HG03060 (cell line): ENCODE measurements around the gene STK25.

Source experiments
- ATAC-seq: cut with Tn5 transposase; IDR thresholded peaks from one replicate; pipeline ENCODE4 v1.9.1; 2021; ENCODE audit warnings: low read depth, moderate number of reproducible peaks; ENCODE audit not compliant: unreplicated experiment

Gene STK25

DNA sequence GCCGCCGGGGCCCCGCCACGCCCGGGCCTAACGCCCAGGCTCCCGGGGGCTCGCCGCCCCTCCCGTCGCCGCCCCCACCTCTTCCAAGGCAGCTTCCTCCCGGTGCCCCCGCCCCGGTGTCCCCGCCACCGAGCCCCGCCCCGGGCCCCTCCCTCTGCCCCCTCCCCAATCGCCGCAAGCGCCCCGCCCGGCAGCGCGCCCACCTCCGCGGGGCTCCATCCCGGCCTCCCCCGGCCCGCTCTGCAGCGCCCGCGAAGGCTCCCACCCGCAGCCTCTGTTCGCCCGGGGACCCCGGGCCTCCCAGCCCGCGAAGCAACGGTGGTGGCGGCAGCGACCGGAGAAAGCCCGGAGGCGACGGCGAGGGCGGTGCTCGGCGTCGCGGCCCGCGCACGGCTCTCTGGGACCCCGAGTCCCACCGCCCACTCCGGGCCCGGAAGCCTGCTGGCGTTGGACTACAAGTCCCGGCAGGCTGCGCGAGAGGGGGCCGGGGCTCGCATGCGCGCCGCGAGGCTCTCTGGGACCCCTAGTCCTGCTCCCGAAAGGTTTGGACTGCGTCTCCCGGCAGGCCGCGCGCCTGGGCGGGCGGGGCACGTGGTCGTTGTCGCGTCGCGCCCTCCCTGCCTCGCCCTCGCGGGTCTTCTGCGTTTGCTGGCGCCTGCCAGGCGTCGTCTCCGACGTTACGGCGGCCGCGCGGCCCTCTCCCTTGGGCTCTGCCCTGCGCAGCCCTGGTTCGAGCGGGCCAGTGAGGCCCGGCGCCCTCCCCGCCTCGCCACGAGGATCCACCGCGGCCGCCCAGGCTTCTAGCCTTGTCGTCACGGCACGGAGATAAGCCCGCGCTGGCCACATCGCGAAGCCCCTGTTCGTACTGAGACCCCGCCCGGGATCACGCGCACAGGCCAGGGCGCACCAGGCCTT is at the start of gene STK25:
TSS of gene STK25 (minus strand) at position 345 of the 915 bp plus-strand sequence. CDS start 549 bp downstream, outside the sequence.
- ATAC-seq, result peak; percentile 74

DNA sequence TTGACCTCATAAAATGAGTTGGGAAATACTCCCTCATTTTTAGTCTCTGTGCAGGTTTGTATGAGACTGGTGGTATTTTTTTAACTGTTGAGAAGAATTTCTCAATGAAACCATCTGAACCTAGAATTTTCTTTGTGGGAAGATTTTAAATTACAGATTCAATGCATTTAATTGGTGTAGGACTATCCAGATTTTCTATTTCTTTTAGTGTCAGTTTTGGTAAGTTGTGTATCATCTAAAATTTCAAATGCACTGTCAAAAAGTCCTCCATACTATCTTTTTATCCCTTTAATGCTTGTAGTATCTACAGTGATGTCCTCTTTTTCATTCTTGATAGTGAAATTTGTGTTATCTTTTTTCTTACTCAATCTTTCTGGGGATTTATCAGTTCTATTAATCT is 48.4 kb upstream of the STK25 start:
- no peak for ATAC-seq

DNA sequence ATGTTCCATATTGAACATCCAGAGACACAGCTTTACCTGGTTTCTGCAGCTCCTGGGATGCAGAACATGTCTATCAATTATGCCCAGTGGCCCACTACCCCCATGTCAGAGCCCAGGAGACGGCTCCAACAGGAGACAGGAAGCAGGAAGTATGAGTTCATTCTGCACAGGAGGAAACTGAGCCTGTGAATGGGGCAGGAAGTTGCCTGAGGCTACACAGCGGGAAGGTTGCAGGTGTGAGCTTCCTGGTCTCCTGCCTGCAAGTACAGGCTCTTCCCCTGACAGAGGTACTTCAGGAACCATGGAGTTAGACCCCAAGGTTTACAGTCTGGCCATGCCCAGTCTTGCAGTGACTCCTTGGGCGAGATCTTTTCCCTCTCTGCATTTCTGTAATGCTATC is 47.3 kb upstream of the STK25 start:
- no peak for ATAC-seq

DNA sequence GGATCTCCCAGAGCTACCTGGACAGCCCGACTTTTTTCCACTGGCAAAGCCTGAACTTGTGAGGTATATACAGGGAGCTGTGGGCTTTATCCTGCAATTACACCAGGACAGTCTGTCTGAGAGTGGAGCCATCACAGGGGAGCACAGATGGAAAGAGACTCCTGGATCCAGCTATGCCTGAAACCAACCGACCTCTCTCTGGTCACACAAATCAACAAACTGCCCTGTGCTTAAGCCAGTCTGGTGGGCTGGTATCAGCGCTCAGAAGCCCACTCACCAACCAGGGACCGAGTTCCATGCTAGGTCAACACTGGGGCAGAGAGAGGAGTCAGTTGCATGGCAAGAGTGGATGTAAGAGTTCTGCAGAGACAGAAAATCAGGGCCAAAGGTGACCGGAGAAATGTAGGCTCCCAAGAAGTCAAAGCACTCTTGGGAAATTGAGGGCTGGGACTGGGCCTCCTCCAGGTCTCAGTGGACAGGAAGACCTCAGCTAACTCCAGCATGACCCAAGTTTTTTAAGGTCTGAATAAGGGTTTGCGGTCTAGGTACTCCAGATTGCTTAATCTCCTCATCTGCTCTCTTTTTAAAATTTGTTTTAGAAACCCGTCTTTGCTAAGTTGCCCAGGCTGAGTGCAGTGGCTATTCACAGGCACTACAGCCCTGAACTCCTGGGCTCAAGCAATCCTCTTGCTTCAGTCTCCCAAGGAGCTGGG is 46.4 kb upstream of the STK25 start:
- ATAC-seq, result no peak

DNA sequence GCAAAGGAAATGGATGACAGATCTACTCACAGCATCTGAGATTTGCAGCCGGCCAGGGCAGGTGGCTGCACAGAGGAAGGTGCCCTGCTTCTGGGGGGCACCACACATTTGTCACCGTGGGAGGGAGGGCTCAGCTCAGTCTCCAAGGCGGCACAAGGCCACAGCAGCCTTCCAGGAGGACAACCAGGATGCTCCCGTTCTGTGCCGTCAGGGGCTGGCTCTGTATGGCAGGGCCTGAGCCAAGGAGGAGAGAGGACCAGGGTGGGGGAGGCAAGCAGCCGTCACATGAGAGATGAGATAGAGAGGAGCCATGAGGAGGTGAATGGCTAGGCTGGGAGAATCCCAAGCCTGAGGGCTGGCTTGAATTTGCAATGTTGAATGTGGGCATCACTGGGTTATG is 45.6 kb upstream of the STK25 start:
- ATAC-seq, result no peak

DNA sequence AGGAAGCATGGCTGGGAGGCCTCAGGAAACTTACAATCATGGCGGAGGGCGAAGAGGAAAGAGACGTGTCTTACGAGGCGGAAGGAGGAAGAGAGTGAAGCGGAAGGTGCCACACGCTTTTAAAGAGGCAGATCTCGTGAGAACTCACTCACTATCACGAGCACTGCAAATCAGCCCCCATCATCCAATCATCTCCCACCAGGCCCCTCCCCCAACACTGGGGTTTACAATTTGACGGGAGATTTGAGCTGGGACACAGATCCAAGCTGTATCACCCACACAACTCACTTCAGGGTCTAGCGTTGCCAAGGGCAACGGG is 45.1 kb upstream of the STK25 start:
- no peak for ATAC-seq

DNA sequence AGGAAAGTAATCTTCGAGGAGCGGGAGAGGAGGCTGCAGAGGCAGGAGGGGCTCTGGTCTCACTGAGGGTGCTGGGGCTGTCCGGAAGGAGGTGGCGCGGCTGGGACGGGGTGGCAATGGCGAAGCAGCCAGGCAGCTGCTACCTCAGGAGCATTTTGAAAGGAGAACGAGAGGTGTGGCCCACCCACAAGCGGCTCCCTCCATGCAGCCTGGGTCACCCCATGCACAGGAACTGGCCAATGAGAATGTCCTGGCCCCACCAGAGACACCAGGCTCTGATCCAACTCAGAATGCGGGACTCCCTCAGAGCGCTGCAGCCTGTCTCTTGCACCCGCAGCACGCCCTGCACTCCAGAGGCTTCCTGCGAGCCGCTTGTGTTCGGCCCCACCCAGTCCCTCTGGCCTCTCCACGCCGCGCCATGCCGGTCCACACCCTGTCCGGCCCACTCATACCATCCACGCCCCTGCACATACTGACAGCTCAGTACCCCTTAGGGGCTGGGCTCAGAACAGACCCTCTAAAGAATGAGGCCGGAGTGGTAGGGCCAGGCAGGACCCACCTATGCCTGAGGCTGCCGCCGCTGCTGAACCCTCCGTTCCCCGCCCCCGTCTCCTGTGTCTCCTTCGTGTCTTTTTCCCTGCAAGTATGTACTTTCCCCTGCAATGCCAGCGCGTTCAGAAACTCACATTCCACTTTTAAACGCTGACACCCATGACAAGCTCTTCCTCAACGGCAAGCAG is 43.8 kb upstream of the STK25 start:
- no peak for ATAC-seq

DNA sequence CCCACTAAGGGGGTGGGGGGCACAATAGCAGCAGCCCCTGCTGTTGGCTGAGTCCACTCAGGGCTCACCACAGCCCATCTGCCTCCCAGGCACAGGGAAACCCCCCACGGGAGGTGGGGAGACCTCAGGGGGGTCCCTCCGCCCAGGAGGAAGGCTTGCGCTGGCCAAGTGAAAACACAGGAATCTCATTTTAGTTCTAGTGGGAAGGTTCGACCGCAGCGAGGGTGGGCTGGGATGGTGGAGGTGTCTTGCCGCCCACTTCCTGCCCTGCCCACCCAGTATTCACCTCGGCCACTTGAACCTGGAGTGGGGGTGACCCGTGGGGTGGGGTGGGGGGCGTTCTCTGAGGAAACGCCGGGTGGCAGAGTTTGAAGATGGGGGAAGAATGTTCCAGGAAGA is 43.2 kb upstream of the STK25 start:
- ATAC-seq, result no peak

DNA sequence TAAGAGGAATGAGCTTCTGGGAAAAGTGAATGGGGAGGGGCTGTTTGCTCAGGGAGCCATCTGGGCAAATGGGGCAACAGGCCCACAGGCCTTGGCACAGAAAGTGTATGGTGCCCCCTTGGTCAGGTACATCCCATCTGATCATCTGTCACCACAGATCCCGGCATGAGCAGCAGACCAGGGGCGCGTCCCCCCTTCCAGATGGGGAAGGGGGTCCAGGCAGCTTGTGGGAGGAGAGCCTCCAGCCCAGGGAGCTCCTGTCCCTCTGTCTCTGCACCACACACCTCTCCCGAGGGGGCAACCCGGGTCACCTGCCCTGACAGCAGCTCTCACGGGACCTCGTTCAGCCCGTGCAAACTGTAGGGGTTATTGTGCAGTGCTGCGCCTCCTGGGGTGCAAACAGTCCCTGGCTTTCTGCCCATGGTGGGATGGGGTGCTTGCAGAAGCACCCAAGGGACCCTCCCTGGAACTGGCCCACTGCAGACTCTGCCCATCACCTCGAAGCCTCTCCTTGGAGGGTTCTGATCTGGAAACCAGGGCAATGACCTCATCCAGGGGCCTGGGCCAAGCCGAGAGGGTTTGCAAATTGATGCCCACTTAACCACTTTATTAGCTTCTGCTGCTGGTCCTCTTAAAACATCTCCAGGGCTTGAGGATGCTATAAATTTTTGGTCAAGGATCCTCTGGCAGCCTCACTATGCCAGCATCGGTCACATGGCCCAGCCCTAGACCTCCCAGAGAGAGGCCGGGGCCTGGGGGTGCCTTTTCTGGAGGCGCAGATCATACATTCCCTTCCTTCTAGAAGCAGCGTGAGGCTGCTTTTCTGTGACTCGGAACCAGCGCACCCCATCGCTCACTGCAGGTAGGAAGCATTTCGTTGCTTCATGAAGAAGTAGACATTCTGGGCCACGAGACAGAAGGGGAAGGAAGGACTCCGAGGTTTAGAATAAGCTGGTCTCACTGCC is 42.5 kb upstream of the STK25 start:
- no peak for ATAC-seq

DNA sequence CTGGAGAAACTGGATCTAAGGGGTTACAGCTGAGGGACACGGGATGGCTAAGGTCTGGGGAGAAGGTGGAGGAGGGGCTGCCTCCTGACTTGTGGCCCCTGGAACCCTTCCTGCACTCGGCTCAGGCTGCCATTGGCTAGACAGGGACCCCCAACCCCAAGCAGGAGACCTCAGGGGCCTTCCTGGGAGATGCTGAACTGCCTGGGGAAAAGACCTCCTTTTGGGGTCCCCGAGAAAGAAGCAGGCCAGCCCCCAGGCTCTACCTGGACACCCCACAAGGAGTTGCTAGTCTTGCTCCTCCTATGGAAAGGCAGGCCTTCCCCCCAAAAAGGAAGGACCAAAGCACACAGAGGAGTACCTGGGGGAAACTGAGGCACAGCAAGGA is 40.1 kb upstream of the STK25 start:
- ATAC-seq, result no peak

DNA sequence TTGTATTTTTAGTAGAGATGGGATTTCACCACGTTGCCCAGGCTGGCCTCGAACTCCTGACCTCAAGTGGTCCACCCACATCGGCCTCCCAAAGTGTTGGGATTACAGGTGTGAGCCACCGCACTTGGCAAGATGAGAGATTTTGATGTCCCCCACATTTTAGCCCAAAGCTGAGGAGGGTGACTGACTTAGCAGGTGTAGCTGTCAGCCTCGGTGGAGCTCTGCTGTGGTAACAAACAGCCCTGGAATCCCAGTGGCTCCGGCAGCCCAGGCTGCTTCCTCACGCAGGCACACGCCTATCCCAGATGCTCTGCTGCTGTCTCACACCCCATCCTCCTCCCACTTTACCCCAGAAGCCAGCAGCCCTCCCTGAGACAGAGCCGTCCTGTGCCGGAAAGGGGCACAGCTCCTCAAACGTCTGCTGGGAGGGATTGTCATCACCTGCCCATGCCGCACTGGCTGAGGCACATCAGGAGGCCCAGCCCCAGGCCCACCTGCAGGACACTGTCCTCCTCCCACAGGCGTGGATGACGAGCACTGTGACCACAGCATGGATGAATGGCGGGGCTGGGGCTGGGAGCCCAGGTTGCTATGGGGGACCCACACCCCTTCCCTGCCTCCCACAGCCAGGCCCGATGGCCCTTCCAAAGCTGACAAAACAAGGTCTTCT is 39.5 kb upstream of the STK25 start:
- ATAC-seq, result no peak

DNA sequence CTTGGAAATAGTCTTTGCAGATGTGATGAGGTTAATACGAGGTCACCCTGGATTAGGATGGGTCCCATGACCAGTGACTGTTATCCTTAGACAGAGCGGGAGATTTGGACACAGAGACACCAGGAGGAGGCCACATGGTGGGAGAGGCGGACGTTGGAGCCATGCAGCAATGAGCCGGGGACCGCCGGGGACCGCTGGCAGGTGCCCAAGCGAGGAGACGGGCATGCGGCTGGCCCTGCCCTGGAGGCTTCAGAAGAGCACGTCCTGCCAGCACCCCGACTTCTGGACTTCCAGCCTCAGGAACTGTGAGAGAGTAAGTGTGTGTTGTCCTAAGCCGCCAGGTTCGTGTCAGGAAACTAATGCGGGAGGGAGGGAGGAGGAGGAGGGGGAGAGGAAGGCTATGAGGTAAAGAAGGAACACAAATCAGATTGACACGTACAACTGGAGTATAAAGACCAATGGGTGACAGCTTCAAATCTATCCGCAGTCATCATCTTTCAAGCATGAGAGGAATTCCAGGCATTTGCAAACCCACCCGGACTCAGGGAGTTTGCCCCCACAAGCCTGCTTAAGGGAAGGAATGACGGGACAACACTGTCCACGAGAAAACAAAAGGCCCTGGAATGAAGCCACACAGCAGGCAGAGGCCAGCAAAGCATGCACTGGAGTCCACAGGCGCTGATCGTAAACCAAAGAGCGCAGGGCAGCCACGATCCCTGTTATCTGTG is 38.6 kb upstream of the STK25 start:
- ATAC-seq, result no peak

DNA sequence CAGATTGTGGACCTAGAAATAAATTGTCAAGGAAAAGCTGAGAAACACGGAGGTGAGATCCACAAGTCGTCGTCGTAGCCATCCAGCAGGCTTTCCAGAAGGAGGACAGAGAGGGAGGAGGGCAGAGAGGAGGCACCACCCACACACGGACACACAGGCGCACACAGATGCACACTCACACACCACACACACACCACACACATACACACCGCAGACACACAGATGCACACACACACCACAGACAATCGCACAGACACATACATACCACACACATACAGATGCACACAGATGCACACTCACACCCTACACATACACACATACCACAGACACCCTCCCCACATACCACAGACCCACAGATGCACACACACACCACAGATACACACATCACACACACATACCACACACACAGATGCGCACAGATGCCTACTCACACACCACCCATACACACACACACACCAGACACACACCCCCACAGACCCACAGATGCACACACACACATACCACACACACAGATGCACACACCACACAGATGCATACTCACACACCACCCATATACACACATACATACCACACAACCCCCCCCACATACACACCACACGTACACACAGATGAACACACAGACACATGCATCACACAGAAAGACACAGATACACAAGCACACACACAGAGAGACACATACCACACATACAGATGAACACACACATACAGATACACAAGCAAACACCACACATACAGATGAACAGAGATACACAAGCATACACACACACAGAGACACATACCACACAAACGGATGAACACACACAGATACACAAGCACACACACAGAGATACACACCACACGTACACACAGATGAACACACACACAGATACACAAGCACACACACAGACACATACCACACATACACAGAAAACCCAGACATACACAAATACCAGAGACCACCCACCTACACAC is 37.4 kb upstream of the STK25 start:
- ATAC-seq, result no peak

DNA sequence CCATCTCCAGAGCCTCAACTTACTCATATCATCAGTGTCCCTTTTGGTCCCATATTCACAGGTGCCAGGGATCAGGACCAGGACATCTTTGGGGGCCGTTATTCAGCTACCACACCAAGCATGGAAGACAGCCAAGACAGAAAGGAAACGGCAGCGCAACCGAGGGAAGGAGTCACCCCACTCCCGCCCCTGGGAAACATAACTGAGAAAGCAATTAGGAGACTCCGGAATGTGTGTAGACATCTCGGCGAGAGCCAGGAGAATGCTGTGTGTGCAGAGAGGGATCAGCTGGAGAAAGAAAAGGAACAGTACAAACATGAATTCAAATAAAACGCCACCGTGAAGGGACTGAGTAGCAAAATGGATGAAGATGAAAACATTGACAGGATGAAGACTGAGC is 36.7 kb upstream of the STK25 start:
- ATAC-seq, result no peak

DNA sequence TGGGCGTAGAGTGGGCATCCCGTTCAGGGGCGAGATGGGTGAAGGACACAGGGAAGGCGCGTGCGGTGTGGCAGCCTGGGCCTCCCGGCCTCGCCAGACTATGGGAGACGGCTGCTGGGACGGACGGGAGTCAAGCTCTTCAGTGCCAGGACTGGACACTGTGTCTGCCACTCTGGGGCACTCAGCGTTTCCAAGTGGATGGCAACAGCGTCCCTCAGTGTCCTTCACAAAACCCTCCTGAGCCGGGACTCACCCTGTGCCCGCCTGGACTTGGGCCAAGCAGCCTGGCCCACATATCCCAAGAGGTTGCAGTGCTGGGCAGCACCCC is 33.9 kb upstream of the STK25 start:
- ATAC-seq, result no peak

DNA sequence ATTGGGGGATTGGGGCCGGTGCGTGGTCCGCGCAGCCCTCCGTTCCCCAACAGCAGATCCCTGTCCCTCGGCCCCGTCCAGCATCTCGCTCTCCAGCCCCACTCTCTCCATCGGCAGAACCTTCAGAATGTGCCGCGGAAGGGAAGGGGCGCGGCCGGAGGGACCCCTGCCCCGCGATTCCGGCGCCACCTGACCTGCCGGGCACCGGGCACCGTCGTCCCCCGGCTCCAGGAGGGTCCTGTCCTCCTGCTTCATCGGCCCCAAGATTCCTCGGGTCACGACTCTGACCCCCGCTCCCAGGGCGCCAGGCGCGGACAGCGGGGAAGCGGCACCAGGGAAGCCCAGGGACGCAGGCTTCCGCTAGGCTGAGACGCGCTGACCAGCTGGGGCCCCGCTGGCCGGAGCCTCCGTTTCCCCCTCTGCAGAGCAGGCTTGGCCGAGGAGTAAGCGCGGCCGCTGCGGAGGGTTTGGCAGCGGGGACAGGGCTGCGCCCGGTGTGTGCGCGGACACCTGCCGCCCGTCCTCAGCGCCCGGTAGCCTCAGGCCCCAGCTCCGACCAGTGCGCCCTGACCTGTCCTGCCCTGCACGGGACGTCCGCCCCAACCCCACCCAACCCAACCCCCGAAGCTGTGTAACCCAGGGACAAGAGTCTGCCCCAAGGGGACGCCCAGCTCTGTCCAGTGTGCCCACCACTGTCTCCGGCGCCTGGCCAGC is 33.3 kb upstream of the STK25 start:
- ATAC-seq, result no peak

DNA sequence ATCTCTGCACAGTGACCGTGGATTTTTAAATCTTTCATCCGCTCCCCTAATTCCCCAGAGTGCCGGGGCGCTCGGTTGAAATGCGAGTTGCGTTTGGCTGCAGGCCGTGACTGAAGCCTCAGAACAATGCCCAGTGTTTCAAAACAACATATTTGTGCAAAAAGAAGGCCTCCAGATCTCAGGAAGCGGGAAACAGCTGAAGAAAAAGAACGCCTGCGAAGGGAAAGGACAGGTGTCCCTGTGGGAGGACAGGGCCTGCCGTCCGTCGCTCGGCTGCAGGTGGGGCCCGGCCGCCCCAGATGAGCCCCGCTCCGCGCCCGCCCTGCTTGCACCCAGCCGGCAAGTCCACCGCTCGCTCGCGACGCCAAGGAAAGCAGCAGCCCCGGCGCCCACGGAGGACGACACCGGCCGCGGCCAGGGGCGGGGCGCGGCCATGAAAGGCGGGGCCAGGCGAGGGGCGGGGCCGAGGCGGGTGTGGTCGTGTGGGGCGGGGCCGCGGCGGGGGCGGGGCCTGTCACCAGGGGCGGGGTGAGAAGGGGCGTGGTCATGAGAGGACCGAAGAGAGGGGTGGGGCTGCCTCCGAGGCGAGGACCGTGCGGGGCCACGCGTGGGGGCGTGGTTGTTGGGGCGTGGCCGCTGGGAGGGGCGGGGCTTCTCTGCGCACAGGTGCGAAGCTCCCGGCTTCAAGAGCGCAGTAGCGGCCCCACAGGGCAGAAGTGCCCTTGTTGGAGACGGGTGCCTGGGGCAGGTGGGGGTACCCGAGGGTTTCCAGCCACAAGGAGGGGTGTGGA is 32.6 kb upstream of the STK25 start:
- ATAC-seq, result no peak
